Omental fat pad (tissue), 4 donors: ENCODE measurements around the gene SPIRE1. TPM values are rescaled to one million over a fixed set of nuclear protein-coding genes. Genes with fewer than 3 reads are reported as not detected.
"Not testable (repeated sequence)": the region's sequence is repeated elsewhere in the genome, so short reads cannot be mapped to it uniquely, and the experiment has no call there.

Experiments used
- ATAC-seq: fragments of 150-250 bp; one replicate; pipeline ENCODE4 v1.9.1; 2016; ENCODE audit warnings: mild to moderate bottlenecking, moderate library complexity; ENCODE audit not compliant: low FRiP score
- DNase-seq: peaks from one replicate; pipeline ENCODE4 v3.0.0-alpha.2; 2019; ENCODE audit warnings: low spot score
- total RNA-seq, 4 donors: library from RNA; depleted of rRNA; stranded (reverse); fragments of >200 nt; gene quantifications; one replicate each; pipeline ENCODE4 v1.1.0, GENCODE V29; 2016
- TF ChIP-seq, protein P1 (sequence below), 3 donors: fragments of 450-650 bp; IDR thresholded peaks; one replicate each; pipeline ENCODE4 v1.5.1; 2016 to 2017; ENCODE audit warnings: antibody characterized with exemption in 3 of 3, mild to moderate bottlenecking in 3 of 3, moderate library complexity in 2 of 3

SPIRE1 gene
- total RNA-seq, 4 donors from 2014 or later = 16.8 to 29.2 (median 24.8) TPM

DNA sequence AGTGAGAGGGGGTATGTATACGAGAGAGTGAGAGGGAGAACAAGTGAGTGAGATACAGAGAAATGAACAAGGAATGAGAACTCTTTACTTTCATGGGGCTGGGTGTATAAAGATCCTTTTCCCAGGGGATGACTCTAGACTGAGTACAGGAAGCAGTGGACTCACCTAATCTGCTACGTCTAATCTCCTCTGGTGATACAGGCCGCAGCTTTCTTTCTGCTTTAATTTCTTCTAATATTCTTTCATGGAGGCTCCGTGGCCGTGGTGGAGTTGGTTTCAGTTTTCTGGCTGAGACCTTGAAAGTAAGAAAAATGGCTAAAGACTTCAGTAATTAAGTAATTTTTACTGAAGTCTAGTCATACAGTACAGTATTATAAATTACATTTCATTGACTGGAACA, 165.0 kb downstream of the SPIRE1 start:
- TF ChIP-seq, protein P1, sequence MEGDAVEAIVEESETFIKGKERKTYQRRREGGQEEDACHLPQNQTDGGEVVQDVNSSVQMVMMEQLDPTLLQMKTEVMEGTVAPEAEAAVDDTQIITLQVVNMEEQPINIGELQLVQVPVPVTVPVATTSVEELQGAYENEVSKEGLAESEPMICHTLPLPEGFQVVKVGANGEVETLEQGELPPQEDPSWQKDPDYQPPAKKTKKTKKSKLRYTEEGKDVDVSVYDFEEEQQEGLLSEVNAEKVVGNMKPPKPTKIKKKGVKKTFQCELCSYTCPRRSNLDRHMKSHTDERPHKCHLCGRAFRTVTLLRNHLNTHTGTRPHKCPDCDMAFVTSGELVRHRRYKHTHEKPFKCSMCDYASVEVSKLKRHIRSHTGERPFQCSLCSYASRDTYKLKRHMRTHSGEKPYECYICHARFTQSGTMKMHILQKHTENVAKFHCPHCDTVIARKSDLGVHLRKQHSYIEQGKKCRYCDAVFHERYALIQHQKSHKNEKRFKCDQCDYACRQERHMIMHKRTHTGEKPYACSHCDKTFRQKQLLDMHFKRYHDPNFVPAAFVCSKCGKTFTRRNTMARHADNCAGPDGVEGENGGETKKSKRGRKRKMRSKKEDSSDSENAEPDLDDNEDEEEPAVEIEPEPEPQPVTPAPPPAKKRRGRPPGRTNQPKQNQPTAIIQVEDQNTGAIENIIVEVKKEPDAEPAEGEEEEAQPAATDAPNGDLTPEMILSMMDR (IDR thresholded peaks at IDR 0.05) = no peak
- ATAC-seq (no peak), DNase-seq (no peak)

DNA sequence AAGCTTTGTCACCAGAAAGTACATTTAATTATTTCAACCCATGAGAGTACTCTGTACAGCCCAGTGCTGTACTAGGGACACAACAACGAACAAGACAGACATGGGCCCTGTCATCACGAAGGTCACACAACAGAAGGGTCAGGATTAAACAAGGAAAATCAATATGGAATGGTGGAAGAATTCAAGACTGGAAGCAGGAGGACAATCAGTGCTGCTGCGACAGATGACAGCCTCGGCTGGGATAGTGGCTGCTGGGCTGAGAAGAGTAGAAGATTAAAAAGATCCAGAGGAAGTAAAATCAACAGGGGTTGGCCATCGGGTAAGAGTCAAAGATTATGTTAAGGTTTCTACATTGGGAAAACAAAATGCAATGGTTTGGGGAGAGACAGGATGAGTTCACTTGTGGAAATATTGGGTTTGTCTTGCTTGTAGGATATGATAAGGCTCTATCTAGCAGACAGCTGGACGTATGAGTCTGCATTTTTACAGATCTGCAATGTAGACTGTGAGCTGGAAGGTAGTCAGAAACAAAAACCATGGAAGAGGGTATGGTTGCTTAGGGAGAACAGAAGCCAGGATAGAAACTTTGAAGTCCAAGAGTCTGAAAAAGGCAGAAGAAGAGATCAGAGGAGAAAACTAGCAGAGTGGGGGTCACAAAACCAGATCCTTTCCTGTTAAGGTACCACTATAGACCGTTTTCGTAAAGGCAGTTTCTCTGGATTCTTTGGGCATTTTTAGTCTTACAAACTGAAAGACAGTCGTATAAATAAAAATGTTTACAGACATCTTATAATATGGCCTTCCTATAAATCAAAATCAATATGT, 166.1 kb downstream of the SPIRE1 start:
- DNase-seq = no peak

DNA sequence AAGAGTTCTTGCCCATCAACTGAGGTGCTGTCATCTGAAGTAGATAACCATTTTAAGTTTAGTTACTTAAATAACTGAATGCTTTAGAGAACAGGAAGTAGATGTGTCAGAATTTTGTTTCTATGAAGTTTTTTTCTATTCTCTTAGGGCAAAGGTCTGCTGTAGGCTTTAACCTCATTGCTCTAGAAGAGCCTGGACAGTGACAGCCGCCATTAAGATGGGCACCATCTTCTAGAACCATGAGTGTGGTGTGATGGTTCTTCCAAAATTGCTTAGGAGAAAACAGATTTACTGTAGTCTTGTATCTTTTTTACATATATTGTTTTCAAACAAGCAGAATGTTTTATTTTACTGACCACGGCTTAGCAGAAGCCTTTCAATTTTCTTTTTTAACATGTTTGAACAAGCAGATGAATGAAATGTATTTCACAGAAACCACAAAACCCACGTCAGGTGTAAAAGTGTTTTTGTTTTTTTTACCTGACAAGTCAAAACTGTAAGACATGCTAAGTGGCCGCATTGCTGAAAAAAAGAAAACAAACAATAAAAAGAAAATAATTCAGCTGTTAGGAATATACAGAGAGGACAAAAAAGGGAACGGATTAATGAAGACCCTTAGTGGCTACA, 172.3 kb downstream of the SPIRE1 start:
- TF ChIP-seq, protein P1 (IDR thresholded peaks at IDR 0.05) = no peak
- ATAC-seq = no peak
- DNase-seq = no peak

More for the DNA sequence above, 166.1 kb downstream of the SPIRE1 start:
- ATAC-seq = no peak
- TF ChIP-seq, protein P1 (IDR thresholded peaks at IDR 0.05) = no peak

DNA sequence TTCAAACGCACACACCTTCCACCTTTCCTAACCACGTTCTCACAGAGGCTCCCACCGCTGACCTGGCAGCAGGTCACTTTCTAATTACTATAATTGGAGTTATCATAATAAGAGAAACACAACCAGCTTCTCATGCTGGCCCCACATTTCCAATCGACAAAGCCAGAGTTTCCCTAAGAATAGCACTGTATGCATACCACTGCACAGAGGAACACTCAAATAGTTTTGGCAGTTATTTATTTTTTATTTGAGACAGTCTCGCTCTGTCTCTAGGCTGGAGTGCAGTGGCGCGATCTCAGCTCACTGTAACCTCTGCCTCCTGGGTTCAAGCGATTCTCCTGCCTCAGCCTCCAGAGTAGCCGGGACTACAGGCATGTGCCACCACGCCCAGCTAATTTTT, 176.0 kb downstream of the SPIRE1 start:
- ATAC-seq = not testable (repeated sequence)

DNA sequence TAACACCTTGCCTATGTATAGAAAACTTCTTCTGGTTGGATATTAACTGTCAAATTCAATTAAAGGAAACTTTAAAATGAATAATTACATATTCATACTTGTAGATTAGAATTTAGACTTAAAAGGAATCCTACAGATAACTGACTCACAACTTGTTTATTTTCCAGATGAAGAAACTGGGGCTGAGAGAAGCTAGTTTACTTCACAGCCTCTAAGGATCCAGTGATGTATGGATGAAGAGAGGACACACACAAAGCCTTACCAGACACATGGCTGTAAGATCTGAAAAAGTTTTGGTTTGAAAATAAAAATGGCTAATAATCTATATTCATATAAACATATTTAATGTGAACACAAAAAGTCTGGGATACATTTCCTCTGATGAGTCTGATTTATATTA, 177.9 kb downstream of the SPIRE1 start:
- ATAC-seq = no peak

More for the DNA sequence above, 176.0 kb downstream of the SPIRE1 start:
- not testable (repeated sequence) for DNase-seq

DNA sequence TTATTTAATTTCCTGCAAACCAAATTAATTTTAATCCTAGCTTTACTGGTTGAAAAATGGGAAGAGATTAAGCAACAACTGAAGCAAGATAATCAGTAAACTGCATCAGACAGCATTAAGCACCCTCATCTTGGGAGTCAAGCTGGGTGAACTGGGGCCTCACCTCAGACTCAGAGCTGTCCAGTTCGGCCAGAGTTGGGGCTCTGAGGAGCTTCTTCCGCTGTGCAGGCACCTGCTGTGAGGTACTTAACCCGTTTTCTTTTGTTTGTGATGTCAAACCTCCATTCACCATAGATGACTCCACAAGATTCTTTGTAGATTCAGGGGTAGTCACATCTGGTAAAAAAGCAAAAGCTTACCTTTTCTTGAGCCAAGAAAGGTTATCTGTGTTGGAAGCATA, 178.4 kb downstream of the SPIRE1 start:
- DNase-seq (no peak), ATAC-seq (no peak)
- TF ChIP-seq, protein P1 (IDR thresholded peaks at IDR 0.05) = no peak

More for the DNA sequence above, 177.9 kb downstream of the SPIRE1 start:
- TF ChIP-seq, protein P1 (IDR thresholded peaks at IDR 0.05) = no peak
- no peak for DNase-seq

DNA sequence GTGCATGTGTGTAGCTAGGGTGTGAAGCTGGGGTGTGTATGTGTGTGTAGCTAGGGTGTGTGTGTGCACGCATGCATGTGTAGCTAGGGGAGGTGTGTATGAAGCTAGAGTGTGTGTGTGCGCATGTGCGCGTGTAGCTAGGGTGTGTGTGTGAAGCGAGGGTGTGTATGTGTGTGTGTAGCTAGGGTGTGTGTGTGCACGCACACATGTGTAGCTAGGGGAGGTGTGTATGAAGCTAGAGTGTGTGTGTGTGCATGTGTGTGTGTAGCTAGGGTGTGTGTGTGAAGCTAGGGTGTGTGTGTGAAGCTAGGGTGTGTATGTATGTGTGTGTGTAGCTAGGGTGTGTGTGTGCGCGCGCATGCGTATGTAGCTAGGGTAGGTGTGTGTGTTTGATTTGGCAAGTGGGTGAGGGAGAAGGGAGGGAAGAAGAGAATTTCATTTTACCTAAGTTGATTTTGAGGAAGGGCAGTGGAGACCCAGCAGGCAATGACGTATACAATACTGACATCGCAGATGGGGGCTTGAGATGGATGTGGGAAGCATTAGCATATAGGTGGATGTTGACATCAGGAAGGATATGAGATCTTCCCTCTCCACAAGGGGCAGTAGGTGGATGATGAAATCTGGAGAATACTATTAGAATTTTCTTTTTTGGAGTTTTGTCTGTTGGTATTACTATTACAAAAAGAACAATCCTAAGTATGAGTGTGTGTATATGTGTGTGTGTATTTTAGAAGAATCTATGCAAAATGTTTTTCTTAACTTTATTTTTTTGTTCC, 179.4 kb downstream of the SPIRE1 start:
- TF ChIP-seq, protein P1 (IDR thresholded peaks at IDR 0.05) = no peak
- DNase-seq (no peak), ATAC-seq (no peak)
